HG02763 (cell line): ENCODE measurements around the gene HIVEP2.
A peak's percentile ranks its signal among the peaks of the same experiment; 100 is the strongest.

Experiments used
- ATAC-seq: cut with Tn5 transposase; IDR thresholded peaks from one replicate; pipeline ENCODE4 v1.9.1; 2021; ENCODE audit warnings: mild to moderate bottlenecking, moderate library complexity; ENCODE audit not compliant: unreplicated experiment

HIVEP2 gene

GRCh38 chr6:142790257-142790656 is 154.7 kb downstream of the HIVEP2 start:
- ATAC-seq, result no peak

GRCh38 chr6:142787422-142787821 is 157.6 kb downstream of the HIVEP2 start:
- ATAC-seq, result no peak

- no peak for ATAC-seq
Measured at GRCh38 chr6:142786476-142786875, 158.5 kb downstream of the HIVEP2 start.

DNA sequence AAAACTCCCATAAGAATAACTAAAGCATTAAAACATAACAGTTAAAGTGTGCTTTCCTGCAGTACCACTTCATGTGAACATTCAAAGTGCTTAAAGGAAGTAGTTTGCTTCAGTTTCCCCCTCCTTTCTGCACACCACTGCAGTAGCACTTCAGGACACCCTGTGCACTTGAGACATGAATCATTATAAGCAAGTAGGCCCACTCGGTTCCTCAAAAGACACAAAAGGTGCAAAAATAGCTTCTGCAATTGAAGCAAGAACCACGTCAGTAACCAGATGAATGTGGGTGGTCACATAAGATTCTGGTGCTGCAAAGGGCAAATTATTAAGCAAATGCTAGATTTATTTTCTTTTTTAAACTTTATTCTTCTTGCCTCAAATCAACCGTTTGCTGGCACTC is 160.6 kb downstream of the HIVEP2 start:
- ATAC-seq, result peak; percentile 95

DNA sequence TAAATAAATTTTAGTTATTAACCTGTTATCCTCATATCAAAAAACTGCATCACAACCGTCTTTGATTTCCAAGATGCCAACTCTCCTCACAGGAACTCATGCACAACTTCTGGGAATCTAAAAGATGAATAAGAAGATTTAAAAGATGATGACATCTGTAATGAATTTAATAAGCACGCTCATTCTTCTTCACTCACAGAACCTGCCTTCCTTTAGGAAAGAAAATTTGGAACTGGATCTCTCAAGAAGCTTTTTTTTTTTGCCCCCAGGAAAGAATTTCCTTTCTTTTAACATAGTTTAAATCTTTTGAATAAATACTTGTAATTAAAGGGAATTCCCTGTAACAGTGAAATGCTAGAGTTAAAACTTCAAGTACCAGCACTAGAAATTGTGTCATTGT is 161.5 kb downstream of the HIVEP2 start:
- ATAC-seq, result no peak

DNA sequence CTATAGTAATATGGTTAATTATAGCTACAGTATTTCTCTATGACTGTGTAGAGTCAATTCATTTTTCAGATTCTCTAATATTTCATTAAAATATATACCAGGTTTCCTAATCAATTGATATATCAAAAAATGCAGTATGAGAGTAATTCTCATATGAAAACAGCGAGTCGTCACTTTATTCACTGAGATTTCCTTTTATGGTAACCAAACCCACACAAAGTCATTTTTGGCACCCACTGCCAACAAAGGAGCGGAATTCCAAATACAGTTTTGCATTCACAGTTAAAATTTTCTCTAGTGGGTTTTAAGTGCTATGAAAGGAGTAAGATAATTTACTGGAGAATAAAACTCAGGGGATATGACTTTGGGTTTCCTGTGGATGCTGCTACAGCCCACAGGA is 163.8 kb downstream of the HIVEP2 start:
- no peak for ATAC-seq

DNA sequence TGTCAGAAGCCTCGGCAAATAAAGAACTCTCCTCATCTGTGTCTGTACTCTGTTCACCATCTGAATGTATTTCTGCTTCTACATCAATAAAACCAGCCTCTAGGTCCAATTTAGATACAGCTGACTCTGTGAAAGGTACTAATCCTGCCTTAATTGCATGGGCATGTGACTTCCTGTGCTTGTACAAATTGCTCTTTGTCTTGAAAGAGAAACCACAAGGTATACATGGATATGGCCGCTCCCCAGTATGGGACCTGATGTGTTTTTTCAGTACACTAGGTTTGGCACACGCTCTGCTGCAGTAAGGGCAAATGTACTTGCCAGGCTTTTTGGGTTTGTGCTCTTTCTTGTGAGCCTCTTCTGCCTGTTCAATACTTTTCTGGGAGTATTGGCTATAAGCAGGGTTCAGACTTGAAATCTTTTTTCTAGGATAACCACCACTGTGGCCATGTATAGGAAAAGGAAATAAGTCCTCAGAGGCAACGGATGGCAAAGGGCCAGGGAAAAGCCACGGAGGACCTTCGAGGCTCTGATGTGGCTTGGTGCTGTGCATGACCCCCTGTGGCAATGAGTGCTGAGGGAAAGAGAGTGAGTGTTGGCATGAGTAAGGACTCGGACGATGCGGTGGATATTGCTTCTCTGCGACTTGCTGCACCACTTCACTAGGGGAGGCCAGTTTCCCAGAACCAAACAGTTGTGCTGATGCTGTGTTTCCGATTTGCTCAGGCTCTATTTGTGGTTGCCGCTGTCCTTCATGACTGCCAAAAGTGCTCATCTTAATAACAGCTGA is 170.9 kb downstream of the HIVEP2 start:
- no peak for ATAC-seq

- ATAC-seq, result no peak
Measured at GRCh38 chr6:142773324-142773723, 171.7 kb downstream of the HIVEP2 start.

DNA sequence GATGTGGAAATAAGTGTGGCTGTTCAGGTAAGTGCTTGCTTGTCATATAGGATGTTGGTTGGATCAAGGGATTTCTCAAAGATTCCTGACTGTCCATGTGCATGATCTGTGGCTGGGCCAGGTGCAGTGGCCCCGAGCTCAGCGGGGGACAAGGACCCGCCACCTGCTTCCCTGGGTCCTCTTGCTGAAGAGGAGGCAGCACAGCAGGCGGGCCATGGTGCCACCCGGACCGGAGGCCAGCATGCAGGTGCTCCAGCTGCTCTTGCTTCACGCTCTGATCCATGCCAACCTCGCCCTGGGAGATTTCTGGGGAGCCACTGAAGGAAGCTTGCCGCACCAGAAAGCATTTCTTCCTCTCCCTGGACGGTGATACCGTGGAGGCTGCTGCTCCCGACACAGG is 173.8 kb downstream of the HIVEP2 start:
- no peak for ATAC-seq

DNA sequence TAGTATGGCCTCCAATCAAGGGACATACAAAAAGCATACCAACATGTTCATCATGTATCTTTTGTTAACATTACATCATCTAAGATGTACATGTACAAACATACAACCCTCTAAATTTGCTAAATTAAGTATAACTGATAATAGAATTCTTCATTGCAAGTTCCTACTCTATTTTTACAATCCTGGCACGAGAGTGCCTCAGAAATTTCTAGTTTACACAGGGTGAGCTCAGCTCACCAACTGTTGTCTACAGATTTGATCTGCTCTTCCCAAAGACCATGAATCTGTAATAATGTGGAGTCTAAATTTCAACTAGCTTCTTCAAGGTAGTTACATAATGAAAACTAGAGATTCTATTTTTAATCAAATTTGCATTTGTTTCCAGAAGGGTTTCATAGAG is 179.7 kb downstream of the HIVEP2 start:
- ATAC-seq, result no peak

- ATAC-seq, result no peak
Measured at GRCh38 chr6:142764311-142764710, 180.7 kb downstream of the HIVEP2 start.

DNA sequence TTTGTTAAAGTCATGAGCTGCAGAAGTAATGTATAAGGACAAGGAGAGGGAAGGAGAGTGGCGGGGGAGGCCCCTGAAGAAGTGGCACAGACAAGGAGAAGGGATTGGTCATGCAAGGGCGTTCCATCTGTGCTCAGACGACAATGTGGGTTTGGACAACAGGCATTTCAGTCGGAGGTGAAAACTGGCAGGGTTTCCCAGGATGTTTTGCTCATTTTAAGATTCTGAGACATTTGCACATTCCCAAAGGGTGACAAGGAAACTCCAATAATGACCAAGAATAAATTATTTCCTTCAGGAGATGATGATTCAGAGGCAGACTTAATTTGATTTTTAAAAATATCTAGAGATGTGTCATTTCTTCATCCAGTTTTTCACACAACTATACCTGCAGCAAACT is 181.8 kb downstream of the HIVEP2 start:
- ATAC-seq, result no peak

DNA sequence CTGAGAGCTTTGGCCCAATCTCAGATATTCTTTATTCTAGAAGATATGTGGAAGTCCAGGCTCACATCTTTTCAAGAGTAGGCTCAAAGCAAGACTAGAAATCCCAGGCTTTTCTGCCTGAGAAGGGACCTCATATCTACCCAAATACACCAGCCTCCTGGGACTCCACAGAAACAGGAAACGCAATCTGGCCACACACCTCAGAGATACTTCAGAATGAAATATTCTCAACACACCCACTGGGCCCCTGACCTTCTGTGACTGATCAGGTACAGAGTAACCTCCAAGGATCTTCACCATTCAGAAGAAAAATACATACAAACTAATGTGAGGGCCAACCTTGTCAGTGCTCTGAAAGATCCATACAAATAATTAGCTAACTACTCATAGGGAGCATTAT is 183.2 kb downstream of the HIVEP2 start:
- peak; percentile 57 for ATAC-seq

- ATAC-seq, result no peak
Measured at GRCh38 chr6:142760152-142760551, 184.8 kb downstream of the HIVEP2 start.

DNA sequence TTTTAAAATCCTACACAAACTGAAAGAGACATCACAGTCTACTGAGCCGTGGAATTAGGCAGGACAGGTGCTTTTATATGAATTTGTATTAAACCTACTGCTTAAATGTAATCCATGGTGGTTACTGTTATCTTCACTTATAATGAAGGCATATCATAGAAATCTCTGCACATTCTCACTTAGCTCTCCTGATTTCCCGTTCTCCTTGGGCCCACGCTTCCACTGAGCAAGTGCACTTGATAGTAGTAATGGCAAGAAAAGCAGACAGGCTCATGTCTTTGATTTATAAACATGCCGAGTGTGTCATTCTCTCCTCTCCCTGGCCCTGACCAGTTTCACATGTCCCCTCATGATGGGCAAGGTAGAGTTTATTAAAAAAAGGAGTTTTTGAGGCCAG is 186.3 kb downstream of the HIVEP2 start:
- no peak for ATAC-seq

- ATAC-seq, result no peak
Measured at GRCh38 chr6:142757852-142758628, 186.9 kb downstream of the HIVEP2 start.

DNA sequence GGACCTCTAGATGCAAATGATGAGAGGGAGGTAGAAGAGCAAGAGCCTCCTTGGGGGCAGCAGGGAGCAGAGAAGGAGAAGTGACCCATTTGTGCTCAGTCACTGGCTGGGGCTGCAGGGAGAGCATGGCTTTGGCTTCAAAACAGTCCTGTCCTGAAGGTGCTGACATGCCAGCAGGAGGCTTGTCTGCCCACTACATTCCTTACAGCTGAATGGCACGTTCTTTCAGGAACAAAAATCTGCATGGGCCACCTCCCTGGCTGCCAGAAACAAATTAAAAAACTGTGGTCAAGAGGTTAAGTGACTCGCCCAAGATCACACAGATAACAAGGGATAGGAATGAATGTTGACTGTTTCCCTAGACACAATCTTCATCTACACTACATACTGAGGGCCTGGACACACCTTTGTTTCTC is 188.8 kb downstream of the HIVEP2 start:
- no peak for ATAC-seq

GRCh38 chr6:142753196-142753595 is 191.8 kb downstream of the HIVEP2 start:
- ATAC-seq, result no peak

DNA sequence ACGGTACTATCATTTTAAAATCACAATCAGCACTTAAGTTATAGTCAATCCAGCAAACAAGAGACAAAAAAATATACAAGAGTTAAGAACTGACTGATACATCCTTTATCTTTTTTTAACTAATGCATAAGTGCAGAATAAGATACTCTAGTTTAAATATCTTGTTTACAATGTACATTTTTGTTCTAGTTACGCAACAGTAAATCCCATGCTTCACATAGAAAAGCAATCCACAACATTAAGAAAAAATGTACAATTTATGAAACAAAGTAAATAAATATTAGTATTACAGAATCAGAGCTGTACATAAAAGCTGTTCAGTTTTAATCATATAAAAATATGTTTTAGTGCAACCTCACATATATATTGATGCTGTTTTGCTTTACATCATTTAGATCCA is 192.6 kb downstream of the HIVEP2 start:
- no peak for ATAC-seq

GRCh38 chr6:142751452-142751851 is 193.5 kb downstream of the HIVEP2 start:
- ATAC-seq, result no peak

- no peak for ATAC-seq
Measured at GRCh38 chr6:142750998-142751397, 194.0 kb downstream of the HIVEP2 start.

DNA sequence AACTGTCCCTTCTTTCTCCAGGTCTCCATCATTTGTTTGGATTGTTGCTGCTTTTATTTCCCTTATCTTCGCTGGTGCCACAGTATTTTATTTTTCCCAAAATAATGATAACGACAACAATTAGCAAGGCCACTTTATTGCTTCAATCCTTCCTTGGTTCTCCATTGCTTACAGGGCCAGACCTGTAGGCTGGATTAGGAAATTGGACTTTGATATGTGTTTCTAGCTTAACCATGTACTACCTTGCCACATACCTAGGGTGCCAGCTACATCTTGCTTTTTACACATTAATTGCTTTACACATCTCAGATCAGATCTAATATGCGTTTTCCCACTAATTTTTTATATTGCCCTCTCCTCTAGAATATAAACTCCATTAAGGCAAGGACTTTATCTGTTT is 195.4 kb downstream of the HIVEP2 start:
- no peak for ATAC-seq
